GM18951 (cell line): ENCODE data around the gene MBNL2.

Experiments
- POLR2A ChIP-seq: IDR thresholded peaks from 4 replicates; pipeline ENCODE4 v1.6.1; 2011; ENCODE audit warnings: mild to moderate bottlenecking; ENCODE audit not compliant: insufficient read length, insufficient read depth; ENCODE audit errors: extremely low read depth
- in situ Hi-C: fragments of 300-500 bp; cut with MboI; formaldehyde crosslinking; loops from one replicate; pipeline ENCODE4 v1.12.0; 2022; ENCODE audit warnings: low sequenced_read_pairs, mixed read lengths, inconsistent platforms; ENCODE audit not compliant: unreplicated experiment

The MBNL2 gene

GRCh38 chr13:97231829-97232196, 9.7 kb downstream of the MBNL2 start:
- in situ Hi-C loops: no loop called here
- no peak for TF ChIP-seq POLR2A

GRCh38 chr13:97233499-97233898, 11.4 kb downstream of the MBNL2 start:
- in situ Hi-C loops: no loop called here
- no peak for TF ChIP-seq POLR2A

GRCh38 chr13:97234236-97234635, 12.1 kb downstream of the MBNL2 start:
- in situ Hi-C loops: no loop called here
- no peak for TF ChIP-seq POLR2A

- no peak for TF ChIP-seq POLR2A
- in situ Hi-C loops: no loop called here
These were observed 12.6 kb downstream of the MBNL2 start for GRCh38 chr13:97234742-97235141.

- TF ChIP-seq POLR2A: no peak
- in situ Hi-C loops: no loop called here
These were observed 13.6 kb downstream of the MBNL2 start for GRCh38 chr13:97235549-97236231.

GRCh38 chr13:97237388-97237787, 15.3 kb downstream of the MBNL2 start:
- no peak for TF ChIP-seq POLR2A
- in situ Hi-C loops: no loop called here

- in situ Hi-C loops: no loop called here
- TF ChIP-seq POLR2A: no peak
These were observed 16.3 kb downstream of the MBNL2 start for GRCh38 chr13:97238432-97238831.

- TF ChIP-seq POLR2A: no peak
- in situ Hi-C loops: no loop called here
These were observed 16.8 kb downstream of the MBNL2 start for GRCh38 chr13:97238883-97239282.

GRCh38 chr13:97239306-97239705, 17.2 kb downstream of the MBNL2 start:
- in situ Hi-C loops: no loop called here
- TF ChIP-seq POLR2A: no peak

GRCh38 chr13:97239943-97240787, 18.0 kb downstream of the MBNL2 start:
- TF ChIP-seq POLR2A: no peak
- in situ Hi-C loops: no loop called here

- in situ Hi-C loops: no loop called here
- no peak for TF ChIP-seq POLR2A
These were observed 18.9 kb downstream of the MBNL2 start for GRCh38 chr13:97240788-97241734.

GRCh38 chr13:97241761-97242160, 19.6 kb downstream of the MBNL2 start:
- in situ Hi-C loops: no loop called here

More at GRCh38 chr13:97241761-97242160, 19.6 kb downstream of the MBNL2 start:
- no peak for TF ChIP-seq POLR2A
